PC-9 (cell line): ENCODE measurements around the gene COL4A6.

Source experiments
- EZH2 ChIP-seq: fragments of 200-600 bp; sonication (generic); IDR thresholded peaks from 2 replicates; pipeline ENCODE4 v1.8.0; 2017; ENCODE audit warnings: antibody characterized with exemption, low read depth
- TF ChIP-seq, protein P1 (sequence below): fragments of 200-600 bp; sonication (generic); conservative IDR thresholded peaks from 2 replicates; pipeline ENCODE4 v1.6.1; 2017; ENCODE audit warnings: mixed run types, antibody characterized with exemption, mild to moderate bottlenecking, moderate library complexity

DNA sequence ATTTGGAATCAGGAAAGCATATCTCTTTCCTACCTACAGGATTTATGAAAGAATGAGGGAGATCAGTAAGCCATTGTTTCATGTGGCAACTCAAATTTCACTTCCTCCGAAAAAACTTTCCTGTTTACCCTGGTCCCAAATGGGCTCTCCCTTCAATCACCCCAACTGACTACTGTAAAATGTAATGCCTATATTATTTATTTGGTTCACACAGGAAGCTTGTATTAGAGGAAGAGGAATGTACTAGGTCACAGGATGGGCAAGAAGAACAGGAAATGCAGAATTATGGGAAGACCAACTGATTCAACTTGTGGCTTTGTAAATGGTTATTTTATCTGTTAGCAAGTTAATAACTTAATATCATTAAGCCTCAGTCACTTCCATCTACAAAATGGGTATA, 23.1 kb downstream of the COL4A6 start:
- TF ChIP-seq, protein P1, sequence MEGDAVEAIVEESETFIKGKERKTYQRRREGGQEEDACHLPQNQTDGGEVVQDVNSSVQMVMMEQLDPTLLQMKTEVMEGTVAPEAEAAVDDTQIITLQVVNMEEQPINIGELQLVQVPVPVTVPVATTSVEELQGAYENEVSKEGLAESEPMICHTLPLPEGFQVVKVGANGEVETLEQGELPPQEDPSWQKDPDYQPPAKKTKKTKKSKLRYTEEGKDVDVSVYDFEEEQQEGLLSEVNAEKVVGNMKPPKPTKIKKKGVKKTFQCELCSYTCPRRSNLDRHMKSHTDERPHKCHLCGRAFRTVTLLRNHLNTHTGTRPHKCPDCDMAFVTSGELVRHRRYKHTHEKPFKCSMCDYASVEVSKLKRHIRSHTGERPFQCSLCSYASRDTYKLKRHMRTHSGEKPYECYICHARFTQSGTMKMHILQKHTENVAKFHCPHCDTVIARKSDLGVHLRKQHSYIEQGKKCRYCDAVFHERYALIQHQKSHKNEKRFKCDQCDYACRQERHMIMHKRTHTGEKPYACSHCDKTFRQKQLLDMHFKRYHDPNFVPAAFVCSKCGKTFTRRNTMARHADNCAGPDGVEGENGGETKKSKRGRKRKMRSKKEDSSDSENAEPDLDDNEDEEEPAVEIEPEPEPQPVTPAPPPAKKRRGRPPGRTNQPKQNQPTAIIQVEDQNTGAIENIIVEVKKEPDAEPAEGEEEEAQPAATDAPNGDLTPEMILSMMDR, result no peak
- no peak for TF ChIP-seq EZH2
